Stimulated activated CD8-positive, alpha-beta memory T cell treated with anti-CD3 and anti-CD28 coated beads, Interleukin-15, amount 100 ng/mL, for 4 hours (primary cell): Measurements from ENCODE around the gene RTN1.

Source experiments
- DNase-seq, 2 donors: peaks; one replicate each; pipeline ENCODE4 v3.0.0-alpha.2; 2020; ENCODE audit warnings: low read depth in 2 of 2

Gene RTN1

DNA sequence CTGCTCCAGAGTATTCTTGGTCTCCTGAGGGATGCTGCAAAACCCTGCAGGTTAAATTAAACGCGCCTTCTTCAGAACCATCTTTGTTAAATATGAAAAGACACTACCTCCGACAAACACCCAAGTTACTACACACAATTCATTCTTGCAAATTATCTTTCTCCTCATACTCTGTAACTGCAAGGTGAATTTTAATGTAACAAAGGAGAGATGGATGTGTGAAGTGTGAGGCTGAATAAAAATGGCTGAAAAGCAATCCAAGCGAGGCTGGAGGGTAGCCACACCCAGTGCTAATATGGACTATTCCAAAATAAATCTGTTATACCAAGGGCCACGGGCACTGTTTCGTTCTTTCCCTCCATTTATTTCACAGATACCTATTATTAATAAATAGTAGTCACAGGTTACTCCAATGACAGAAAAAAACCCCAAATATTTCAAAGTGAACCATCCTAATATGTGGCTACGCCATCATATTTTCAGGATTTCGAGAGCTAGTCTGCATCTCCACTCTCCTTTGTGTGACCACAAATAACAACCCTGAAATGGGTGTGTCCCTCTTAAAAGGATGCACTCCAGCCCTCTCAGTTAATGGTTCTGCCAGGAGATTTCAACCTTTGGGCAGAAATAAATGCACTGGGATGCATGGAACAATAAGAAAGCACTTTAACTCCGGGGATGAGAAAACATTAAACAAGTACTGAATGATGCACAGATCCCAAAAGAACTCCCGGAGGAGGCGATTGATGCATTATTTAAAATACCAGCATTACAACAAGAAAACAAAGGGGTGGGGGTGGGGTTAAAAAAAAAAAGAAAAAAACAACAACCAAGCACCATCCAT, 240.9 kb downstream of the RTN1 start:
- DNase-seq, result no peak

DNA sequence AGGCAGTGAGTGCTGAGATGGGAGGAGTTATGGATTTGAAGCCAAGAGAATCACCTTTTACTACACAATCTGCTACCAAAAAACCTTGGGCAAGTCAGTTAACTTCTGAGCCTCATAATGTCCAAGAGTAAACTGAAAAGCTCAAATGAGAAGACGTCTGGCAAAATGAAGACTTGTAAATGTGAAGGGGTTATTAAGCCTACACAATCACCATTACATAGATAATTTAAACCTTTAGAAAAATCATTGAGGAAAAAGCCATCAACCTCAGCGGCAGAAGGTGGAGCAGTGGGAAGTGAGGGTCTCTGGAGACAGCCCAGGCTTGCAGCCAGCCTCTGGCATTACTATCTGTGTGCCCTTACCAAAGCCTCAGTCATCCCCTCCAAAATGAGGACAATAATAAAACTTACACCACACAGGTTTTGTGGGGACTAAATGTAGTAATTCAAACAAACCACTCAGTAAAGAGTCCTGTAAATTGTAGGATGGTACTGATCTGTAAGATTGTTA, 243.5 kb downstream of the RTN1 start:
- no peak for DNase-seq

DNA sequence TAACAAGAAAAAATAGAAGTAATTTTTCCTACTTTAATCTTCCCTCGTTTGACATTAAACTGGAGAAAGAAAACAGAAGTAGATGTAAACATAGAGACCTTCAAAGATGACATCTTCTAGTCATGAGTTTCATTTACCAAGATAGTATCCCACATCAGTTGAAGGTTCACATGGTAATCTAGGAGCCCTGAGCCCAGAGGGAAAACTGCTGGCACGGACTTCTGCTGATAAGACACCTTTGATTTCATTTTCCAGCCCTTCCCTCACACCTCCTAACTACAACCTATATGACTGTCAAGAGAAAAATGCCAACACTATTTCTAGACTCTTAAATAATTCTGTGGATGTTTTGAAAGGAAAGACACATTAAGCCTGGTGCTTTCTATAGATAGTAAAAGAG, 247.9 kb downstream of the RTN1 start:
- no peak for DNase-seq

DNA sequence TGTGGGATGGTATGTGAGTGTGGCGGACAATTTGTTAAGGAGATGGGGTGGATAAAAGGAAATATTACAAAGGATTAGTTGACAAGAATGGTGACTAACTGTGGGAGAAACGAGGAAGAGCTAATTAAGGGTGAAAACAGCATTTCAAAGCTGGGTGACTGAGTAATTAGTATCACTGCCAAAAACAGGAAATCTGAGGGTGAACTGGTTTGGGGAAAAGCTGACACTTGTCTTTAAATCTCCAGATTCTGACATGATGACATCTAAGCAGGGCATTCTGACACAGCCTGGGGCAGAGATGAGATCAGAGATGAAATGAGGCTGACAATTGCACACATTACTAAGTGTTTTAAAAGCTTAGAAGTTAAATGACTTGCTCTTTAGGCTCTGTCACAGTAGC, 251.5 kb downstream of the RTN1 start:
- DNase-seq, result no peak

DNA sequence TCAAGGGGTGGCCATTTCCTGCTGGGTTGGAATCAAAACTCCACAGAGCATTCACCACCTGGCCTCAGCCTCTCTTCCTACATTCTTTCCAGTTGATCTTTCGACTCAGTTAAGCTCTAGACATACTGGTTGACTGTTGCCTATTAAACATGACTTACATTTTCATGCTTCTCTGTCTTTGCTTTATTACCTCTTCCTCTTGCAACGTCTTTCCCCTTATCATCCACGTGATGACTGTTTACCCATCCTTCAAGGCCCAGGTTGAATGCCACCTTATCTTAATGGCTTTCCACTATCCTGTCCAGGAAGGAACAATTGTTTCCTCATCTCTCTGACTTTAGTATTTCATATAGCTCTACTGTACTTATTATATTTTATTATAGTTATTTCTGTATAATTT, 269.5 kb downstream of the RTN1 start:
- DNase-seq, result no peak

DNA sequence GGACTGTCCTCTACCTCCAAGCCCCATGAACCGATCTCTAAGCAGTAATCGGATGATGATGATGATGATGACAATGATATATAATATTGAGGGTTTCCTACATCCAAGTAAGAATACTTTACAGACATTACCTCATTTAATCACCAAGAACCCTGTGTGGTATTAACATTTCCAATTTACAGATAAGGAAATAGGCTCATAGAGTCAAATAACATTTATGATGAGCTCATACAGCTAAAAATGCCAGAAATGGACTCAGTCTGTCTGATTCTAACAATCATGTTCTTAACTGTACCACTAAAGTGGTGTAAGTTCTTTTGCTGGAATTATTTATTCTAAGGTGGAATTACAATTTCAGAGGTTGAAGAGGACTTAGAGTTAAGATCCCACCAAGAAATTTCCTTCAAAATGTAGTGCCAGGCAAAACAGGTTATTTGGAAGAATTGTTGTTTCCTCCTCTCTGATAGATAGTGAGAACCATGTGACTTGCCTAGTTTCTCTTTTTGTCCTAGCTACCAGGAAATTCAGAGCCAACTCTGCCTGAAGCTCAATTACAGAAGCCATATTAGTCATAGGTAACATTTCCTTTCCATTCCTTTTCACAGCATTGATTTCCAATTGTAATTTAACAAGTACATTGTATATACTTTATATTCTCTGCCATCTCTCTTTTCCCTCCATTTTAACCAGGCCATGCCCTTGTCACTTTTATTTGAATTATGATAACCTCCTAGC, 270.2 kb downstream of the RTN1 start:
- DNase-seq, result no peak

GRCh38 chr14:59595071-59595470, 275.5 kb downstream of the RTN1 start:
- DNase-seq, result no peak

- DNase-seq, result no peak
Observed at GRCh38 chr14:59591641-59592370, 278.8 kb downstream of the RTN1 start.

DNA sequence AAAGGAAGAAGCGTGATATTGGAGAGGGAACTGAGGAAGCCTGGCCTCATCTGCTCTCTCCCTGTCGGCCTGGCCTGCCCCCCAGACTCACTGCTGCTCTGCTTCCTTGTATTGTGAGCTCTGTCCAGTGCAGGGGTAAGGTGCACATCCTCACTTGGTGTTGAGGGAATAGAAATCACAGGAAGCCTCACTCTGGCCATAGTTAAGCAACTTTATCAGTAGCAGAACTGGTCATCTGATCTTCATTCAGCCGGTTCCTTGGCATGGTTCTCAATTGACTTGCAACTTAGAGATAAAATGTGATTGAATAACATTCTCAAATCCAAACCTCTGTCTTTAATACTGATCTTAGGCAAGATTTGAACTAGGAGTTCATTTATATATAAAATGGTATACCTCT, 282.5 kb downstream of the RTN1 start:
- no peak for DNase-seq

GRCh38 chr14:59585891-59586554, 284.6 kb downstream of the RTN1 start:
- no peak for DNase-seq

DNA sequence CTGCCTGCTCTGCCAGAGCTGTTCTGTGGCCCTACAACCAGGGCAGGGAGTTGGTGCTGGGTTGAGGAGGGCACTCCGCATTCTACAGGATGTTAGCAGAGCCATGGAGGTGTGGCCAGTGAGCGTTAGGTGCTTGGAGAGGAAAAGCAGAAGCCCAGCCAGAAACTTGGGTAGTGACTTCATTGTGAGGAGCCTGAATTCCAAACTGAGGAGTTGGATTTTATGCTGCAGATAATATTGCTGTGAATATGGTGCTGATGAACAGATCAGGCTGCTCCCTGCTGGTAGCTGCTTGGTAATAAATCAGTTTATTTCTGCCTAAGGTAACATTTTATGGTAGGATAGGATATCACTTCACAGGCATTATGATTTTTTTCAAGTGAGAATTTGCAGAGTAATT, 286.8 kb downstream of the RTN1 start:
- no peak for DNase-seq

- no peak for DNase-seq
Observed at GRCh38 chr14:59582845-59583509, 287.6 kb downstream of the RTN1 start.

- DNase-seq, result no peak
Observed at GRCh38 chr14:59582161-59582560, 288.4 kb downstream of the RTN1 start.

DNA sequence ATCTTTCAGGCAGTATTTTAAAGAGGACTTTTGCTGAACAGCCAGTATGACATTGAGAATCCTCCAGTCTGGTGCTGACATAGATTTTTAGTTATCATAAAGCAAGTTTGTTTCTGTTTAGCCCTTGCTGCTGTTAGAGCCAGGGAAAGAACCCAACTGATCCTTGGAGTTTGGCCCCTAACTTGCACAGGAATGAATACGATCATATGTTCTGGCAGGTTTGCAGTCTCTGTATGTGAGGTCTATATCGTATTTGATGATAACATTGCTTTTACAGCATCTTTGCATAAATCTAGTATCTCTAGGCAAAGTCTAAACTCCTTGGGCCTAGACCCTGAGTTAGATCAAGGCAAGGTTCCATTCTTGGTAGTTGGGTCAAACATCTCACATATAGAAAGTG, 289.7 kb downstream of the RTN1 start:
- DNase-seq, result no peak

DNA sequence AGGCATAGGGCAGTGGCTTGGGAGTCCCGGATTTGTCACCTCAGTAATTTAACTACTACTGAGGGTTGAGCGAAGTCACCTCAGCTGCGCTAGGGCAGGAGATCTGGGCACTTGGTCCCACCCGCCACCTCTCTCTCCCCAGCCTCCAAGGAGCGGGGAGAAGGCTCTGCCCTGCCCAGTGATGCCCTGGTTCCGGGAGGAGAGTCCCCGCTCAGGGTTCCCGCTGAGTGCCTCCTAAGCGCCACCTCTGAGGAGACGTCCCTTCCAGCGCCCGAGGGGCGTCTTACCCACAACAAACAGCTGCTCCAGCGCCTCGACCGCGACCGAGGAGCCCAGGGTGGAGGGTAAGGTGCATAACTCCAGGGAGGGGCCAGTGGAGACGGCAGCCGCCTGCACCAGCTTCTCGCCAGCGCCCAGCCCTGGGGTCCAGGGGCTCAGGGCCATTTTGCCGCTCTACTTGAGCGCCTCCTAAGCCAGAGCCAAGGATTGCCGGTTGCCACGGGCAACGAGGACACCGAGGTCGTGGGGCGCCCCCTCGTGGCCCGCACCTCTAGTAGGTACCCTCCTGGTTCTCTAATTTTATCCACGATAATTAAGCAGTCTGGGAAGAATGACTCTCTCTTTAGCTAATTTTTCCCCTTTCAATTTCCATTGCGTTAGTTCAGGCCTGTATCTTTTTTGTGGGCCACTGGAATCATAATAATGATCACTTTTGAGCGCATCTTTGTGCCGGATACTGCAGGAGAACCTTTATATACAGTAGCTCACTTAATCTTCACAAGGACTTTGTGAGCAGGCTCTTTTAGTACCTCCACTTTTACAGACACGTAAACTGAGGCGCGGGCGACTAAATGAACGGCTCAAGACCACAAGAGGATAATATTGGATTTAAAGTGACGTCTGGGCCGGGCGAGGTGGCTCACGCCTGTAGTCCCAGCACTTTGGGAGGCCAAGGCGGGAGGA, 294.0 kb downstream of the RTN1 start, which contains the start of gene CCDC175:
CCDC175 (minus strand) TSS at position 481 of the 963 bp plus-strand sequence; CDS start at position 444, 37 bp downstream.
- peak; percentile 43 to 56 for DNase-seq

DNA sequence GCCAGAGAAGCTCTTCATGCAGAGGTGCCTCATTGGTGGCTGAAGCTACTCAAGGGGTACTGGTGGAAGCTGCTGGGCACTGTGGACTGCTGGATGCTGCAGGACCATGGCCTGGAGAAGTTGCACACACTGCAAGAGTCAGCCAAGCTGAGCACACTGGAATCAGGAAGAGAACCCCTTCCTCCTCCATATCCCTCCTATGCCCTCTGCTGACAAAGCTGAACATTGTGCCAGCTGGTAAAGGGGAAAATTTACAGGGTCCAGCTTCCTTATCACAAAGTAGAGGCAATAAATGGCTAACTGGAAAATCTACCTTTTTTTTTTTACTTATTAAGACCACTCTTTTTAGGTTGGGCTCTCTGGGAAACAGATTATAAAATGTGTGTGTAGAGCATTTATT, 300.5 kb downstream of the RTN1 start:
- DNase-seq, result no peak

- no peak for DNase-seq
Observed at GRCh38 chr14:59566725-59567124, 303.9 kb downstream of the RTN1 start.

GRCh38 chr14:59566296-59566695, 304.3 kb downstream of the RTN1 start:
- DNase-seq, result no peak

- DNase-seq, result no peak
Observed at GRCh38 chr14:59565087-59565486, 305.5 kb downstream of the RTN1 start.

DNA sequence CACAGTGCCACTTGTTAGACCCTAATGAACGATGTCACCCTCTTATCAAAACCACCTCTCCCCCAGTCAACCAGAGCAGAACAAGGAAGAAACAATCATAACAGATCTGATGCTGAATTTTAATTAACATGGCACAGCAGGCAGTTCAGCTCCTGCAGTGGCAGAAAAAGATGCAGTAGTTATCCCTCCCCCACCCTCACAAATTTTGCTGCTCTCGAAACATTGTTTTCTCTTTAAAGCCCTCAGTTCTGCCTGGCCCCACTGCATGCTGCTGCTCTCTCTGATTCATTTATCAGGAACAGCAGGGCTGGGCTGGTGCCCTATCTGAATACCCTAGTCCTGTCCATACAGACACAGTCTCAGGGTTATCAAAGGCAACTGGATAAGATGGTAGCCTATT, 306.2 kb downstream of the RTN1 start:
- DNase-seq, result no peak
